ENCODE results near the gene TEAD4.

The TEAD4 gene

DNA sequence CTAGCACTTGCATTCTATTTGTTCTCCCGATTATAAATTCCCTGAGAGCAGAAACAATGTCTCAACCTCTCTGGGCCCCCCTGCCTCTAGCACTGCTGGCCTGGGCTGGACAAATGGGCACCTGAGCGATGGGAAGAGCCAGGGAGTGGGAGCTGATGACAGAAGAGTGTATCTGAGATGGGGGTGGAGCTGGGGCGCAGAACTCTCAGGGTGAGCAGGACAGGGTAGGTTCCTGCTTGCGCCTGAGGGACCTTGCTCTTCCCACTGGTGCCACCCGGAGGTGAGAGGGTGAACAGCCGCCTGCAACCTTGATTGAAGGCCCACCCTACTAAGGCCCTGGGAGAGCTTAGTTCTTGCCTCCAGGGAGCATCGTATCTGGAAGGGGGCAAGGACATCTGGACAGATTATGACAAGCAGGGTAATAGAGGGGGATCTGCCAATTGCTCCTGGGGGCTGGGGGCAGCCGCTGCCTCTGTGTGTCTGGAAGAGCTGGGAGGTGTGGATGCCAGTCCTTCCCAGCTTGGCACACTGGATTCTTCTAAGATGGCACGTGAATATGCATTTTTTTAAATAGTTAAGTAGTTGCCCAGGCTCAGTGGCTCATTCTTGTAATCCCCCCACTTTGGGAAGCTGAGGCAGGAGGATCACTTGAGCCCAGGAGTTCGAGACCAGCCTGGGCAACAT, 75.0 kb downstream of the TEAD4 start:
- peak; percentile 67 to 71 for DNase-seq

DNA sequence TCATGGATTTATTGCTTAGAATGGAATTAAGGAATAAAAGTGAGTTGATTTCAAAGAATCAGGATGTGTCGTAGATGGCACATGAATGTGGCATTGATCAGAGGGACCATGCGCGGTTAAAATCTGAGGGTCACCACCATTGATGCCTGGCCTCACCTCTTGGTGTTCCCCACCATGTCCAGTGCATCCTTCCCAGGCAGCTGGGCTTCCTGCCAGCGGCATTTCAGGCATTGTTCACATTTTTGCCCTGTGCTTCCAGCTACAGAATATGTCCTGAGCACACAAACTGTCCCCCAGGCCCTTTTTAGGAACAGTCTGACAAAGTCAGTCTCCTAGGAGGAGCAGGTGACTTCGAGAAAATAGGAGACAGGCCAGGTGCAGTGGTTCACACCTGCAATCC, 76.0 kb downstream of the TEAD4 start:
- DNase-seq, result no peak

DNA sequence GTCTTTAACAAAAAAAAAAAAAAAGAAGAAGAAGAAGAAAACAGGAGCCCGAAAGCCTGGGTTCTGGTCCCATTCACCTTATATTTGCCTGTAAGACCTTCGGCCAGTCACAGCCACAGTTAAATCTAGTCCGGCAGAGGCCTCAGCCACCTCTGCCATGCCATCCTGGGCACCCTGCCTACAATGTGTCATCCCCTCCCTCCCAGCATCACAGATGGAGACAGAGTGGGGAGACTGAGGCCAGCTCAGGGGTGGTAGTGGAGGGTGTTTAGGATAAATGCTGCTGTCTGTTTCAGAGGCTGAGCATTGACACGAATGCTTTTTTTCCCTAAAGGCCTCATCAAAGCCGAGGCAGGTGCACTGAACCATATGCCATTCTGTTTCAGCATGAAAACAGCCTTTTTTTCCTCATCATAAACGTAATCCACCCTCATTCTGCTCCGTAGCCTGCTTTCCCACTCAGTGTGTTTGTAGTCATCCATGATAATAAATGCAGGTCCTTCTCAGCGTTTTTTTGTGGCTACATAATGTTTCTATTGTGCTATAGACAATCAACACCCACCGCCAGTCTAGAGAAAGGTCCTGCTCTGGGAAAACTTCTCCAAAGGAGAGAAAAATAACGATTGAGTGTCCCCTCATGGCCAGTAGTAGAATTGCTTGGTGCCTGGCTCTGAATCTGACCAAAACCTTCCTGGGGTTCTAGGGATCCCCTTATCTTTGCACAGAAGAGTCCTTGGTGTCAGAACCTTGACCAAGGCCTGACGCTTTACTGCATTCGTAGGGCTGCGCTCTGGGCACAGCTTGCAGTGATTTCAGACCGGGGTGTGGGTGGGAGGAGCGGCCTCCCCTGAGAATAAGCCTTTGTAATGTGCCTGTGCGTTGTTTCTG, 76.9 kb downstream of the TEAD4 start:
- no peak for DNase-seq

DNA sequence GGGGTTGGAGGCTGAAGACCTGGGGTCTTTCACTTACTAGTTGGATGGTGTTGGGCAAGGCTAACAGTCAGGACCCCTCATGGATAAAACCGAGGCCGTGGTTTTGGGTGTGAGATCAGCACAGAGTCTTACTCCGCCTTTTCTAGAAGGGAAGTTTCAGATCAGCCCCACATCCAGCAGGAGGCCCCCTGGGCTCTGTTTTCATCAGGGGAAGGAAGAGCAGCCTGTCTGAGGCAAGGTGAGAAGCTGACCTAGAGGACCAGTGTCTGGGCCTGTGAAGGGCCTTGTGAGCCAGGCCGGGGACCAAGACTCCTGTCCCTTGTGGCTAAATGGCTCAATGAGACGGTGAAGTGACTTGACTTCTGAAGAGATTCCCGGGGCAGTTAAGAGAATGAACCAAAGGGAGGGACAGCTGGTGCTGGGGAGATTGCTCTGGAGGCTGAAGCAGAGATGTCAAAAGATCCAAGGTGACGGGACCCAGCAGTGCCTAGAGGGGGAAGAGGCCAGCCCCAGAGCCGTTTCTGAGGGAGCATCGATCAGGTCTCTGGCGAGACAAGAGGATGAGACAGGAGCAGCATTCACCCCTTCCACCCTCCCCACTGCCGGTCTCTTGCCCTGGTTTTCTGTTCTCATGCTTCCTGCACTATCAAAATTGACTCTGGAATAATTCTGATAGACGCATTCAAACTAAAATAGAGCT, 77.9 kb downstream of the TEAD4 start:
- DNase-seq, result no peak

DNA sequence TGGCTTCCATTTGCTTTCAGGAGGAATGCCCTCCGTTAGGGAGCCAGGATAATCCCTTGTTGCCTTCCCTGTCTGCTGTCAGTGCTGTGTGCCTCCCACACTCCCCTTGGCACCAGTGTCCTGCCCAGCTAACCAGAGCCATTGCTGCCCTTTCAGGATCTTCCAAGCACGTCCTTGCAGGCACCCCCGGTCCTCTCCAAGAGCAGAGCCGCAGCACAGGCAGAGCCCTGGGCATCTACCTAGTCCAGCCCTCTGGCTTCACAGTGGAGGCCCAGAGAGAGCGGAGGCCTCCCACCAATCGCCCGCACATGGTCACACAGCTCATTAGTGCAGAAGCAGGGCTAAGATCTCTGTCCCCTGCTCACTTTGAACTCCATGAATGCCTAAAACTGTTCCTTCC, 79.0 kb downstream of the TEAD4 start:
- DNase-seq, result no peak

DNA sequence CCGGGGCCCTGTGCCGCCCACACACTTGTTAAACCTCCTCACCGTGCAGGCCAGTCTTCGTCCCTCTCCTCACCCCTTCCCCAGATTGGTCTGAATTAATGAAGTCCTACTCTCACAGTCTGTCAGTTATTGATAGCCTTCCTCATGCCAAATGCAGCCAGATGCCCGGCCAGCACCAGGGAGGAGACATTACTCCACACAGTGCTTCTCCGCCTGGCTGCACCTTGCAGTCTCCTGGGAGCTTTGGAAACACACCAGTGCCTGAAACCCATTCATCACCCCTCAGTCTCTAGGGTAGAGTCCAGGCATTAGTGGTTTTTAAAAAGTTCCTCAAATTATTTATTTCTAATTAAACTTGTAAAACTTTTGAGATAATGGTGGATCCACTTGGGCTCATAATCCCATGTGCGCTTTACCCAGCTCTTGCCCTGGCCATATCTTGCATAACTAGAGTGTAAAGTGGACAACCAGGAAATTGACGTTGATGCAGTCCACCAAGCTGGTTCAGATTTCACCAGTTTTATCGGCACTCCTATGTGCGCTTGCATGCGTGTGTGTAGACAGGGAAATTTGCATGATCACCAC, 79.8 kb downstream of the TEAD4 start:
- DNase-seq, result no peak

DNA sequence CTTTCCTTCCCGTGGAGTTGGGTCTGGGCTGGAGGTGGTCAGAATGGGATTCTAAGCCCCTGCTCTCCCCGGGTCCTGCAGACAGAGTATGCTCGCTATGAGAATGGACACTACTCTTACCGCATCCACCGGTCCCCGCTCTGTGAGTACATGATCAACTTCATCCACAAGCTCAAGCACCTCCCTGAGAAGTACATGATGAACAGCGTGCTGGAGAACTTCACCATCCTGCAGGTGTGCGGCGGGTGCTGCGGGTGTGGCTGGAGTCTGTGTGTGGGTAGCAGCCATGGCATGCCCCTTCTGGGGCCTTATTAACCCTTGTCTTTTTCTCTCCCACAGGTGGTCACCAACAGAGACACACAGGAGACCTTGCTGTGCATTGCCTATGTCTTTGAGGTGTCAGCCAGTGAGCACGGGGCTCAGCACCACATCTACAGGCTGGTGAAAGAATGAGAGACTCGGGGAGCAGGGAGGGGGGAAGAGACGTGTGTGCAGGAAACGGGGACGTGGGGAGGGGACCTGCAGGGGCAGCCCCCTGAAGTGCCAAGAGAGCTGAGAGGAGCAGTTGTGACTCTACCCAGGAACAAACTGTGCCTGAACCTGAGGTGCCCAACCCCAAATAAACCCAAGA, 80.9 kb downstream of the TEAD4 start:
- DNase-seq, result no peak

DNA sequence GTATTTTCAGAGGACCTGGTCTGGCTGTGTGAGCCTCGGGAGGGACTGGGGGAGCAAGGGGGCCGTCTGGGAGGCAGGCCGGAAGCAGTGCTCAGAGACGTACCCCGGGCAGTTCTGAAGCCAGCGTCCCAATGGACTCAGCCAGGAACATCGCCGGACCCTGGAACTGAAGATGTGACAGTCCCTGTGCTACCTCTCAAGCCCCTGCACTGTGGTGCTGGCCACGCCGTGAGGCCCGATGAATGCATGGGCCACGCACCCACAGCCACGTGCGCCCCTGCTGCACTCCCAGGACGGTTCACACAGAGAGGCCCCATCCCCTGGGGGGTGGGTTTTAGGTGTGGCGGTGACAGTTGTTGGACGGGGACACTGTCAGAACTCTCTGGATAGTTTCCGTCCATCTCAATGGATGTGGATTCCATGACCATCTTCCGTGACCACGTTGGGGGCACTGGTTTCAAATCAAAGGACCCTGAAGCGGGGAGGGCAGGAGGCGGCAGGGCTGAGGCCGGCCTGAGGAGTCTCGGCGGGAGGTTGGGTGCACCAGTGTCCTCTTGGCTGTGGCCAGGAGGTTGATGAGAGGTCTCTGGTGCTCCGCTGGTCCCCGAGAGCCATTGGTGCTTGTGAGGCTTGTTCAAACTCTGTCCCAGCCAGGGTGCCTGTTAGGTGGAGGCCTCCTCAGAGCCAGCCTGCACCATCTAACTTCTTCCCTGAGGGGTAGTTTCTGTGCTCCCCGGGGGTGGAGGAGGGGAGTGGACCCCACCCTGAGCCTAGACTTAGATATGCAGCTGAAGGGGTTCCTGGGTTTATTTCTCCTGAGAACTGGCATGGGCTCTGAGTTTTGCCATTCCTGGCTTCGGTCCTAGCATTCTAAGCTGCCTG, 81.7 kb downstream of the TEAD4 start:
- no peak for DNase-seq

DNA sequence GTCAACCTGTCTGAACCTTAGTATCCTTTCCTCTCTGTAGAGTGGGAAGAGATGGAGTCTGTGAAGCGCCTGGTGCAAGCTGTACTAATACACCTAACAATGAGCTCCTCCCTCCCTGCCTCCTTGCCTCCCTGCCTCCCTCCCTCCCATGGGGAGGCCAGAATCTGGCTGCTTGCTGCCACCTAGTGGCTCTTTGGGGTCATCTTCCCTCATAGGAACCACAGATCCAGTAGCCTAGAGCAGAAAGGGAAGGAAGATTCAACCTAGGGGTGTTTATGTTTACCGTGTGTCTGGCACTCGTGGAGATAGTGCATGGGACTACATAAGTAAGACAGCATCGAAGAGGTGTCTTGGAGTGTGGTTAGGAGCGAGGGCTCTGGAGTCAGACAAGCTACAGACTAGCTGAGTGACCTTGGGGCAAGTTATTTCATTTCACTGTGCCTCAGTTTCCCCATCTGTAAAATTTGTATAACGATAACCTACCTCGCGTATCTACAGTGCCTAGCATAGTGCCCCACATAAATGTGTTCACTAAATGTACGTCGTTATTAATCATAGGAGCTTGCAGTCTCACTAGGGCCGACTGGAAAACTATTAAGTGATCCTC, 82.5 kb downstream of the TEAD4 start:
- DNase-seq, result peak; percentile 67 to 70

DNA sequence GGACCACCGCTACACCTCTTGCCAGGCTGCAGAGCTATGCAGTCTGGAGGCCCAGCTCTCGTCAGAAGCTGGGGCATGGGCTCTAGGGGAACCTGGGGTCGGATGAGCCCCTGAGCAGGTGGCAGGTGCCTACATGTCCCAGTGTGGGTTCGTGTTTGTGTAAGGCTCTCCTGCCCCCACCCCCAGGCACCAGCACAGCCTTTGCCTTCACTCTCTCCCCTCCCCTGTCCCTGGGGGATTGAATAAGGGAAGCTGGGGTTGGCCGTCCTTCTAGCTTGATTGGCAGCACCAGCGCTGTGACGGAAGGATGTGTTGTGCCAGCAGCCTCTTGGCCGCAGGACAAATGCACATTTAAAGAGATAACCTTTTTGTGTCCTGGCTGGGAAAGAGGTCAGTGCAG, 83.2 kb downstream of the TEAD4 start:
- DNase-seq, result no peak

DNA sequence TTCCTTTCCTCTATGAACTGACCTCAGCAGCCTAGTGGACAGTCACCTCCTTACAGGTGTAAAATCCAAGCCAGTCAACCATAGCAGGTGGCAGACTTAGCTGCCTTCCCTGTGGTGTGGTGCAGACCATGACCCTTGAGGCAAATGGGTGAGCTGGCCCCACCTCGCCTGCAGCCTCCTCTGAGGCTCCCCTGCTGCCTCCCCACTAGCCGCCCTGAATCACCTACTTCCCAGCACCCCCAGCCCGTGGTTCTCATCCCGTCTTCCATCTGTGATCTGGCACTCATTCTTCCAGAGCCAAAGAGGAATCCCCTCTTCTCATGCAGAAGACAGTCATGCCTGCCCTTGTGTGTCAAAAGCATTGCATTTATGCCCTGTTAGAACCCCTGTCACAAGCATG, 83.6 kb downstream of the TEAD4 start:
- no peak for DNase-seq

DNA sequence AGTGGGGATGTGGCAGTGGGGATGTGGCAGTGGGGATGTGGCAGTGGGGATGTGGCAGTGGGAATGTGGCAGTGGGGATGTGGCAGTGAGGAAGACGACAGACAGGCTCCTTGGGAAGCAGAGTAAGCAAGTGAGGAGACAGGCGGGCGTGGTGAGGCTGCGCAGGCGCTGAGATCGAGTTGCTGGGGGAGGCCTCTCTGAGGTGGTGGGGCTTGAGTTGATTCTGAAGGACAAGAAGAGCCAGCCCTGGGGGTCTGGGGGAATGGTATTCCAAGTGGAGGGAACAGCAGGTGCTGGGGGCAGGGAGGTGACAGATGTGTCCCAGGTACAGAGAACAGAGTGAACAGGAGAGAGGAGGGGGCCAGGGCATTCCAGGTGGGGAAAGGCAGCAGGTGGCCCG, 84.2 kb downstream of the TEAD4 start:
- DNase-seq, result no peak

DNA sequence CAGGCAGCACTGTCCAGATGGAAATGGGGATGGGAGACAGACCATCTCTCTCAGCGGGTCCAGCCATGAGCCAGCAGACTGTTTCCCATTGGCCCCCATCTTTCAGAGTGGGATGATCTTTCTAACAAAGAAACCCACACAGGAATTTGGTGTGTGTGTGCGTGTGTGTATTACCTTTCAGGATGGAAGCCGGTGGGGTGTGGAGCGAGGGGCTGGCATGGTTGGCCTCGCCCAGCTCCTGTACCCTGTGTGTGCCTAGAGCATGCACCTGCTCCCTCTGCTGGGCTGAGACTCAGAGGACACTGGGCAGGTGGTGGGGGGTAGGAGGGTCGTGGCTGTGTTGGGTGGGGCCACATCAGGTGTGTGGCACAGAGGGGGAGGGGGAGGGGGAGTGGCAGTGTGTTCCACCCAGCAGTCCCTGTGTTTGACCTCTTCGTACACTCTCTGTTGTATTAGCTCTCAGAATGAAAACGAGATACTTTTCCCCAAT, 85.0 kb downstream of the TEAD4 start:
- DNase-seq, result no peak

DNA sequence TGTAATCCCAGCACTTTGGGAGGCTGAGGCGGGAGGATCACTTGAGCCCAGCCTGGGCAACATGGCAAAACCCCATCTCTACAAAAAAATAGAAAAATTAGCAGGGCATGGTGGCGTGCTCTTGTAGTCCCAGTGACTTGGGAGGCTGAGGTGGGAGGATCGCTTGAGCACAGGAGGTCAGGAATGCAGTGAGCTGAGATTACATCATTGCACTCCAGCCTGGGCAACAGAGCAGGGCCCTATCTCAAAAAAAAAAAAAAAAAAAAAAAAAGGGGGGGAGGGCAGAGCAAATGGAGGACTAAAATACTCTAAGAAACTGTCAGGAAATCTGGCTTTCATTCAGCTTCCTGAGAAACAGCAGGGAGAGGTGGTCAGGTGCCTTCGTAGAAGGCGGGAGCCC, 86.3 kb downstream of the TEAD4 start:
- DNase-seq, result no peak

DNA sequence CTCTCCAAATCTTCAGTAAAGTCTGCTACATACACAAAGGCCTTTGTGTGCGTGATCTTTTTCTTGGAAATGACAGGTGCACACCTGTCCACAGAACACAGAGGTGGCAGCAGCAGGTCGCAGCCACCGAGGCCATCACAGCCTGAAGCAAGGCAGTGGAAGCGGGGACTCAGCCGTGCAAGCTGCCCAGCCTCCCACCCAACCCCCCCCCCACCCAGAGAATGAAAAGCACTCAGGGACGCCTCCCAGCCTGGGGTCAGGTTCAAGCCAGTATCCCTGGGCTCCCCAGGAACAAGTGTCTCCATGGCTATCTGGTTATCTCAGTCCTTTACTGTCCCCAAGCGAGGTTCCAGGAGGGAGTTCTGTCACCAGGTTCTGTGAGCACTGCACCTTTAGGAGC, 86.8 kb downstream of the TEAD4 start:
- no peak for DNase-seq

DNA sequence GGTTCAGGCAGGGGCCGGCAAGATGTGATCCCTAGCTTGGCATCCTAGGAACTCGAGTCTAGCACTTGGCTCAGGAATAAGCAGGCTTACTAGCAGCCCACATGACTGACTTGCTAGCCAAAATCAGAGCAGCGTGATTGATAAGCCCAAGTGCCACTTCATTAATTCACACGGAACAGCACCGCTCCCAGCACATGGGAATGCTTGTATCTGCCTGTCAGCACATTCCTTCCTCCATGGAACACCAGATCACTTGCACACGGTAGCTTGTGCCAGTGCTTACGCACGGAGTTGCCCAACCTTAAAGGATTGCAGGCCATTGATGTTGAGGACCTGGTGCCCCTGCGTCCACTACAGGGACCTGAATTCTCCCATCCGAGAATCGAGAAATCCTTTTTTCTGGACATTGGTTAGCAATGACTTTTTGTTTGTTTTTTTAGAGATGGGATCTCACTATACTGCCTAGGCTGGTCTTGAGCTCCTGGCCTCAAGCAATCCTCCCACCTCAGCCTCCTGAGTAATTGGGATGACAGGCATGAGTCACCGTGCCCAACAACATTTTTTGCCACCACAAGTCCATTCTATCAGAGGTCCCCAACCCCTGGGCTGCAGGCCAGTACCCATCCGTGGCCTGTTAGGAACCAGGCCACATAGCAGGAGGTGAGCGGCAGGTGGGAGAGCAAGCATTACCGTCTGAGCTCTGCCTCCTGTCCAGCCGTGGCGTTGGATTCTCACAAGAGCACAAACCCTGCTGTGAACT, 87.4 kb downstream of the TEAD4 start:
- DNase-seq, result no peak

DNA sequence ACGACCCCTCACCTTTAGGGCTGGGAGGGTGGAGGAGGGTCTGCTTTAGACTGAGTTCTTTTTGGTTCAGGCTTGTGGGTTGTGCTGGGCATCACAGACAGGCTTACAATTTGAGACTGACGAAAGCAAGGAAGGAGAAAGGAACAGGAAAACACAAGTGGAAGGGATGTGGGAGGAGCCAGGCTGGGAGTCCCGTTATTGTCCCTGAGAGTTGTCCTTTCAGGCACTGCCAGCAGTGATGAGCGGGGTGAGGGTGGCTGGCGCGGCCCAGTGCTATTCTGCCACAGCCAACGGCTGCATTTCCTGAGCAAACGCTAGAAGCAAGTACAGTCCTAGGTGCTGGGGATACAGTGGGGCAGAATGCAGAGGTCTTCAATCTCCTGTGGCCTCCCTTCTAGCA, 88.8 kb downstream of the TEAD4 start:
- no peak for DNase-seq

DNA sequence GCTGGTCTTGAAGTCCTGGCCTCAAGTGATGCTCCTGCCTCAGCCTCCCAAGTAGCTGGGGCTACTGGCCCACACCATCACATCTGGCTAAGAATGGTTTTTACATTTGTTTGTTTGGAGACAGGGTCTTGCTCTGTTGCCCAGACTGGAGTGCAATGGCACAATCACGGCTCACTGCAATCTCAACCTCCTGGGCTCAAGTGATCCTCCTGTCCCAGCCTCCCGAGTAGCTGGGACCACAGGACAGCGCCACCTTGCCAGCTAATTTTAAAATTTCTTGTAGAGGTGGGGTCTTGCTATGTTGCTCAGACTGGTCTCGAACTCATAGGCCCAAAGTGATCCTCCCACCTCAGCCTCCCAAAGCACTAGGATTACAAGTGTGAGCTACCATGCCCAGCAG, 89.3 kb downstream of the TEAD4 start:
- DNase-seq, result no peak

DNA sequence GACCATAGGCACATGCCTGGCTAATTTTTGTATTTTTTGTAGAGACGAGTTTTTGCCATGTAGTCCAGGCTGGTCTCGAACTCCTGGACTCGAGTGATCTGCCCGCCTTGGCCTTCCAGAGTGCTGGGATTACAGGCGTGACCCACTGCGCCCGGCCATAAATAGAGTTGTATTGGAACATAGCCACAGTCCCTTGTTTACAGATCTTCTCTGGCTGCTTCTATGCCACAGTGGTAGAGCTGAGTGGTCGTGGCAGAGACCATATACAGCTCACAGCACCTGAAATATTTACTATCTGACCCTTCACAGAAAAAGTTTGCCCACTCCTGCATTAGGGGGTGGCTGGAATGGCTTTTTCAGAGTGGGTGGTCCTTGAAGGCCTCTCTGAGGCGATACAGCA, 90.0 kb downstream of the TEAD4 start:
- DNase-seq, result no peak

DNA sequence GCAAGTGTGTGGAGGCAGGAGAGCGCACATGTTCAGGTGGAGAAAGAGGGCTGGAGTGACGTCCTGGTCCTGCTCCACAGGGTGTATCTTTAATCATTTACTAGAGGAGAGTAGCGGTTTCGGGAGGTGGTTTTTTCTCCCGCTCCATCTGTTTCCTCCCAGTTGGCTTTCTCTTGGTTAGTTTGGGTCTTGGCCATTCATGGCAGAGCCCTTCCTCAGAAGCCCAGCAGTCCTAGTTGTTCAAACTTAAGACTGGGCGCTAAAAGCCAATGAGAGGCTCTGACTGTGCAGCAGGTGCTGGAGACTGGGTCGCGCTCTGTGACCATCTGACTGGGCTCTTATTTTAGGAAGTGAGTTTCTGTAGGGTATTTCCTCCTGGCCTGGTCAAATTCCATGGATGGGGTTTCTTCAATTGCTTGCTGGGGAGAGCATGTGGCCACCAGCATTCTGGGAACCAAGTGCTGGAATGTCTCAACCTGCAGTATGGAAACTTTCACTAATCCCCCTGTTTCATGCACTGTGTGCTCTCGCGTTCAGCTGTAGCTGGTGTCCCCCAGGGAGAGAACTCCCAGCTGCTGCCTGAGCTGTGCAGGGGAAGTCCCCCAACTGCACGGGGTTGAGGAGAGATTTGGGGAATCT, 90.5 kb downstream of the TEAD4 start:
- DNase-seq, result no peak

Measured in activated T-cell treated with anti-CD3 and anti-CD28 coated beads, Interleukin-2, amount 50 U/mL, for 48 hours (primary cell).